Right ventricle myocardium inferior (tissue), 1 donor: ENCODE data around the gene URI1. TPM values are rescaled to one million over a fixed set of nuclear protein-coding genes. Genes with fewer than 3 reads are reported as not detected.

Source experiments
- ATAC-seq: fragments of 200-7000 bp; cut with Tn5 transposase; one replicate; pipeline ENCODE4 v1.9.1; 2020; ENCODE audit warnings: mild to moderate bottlenecking, moderate library complexity
- DNase-seq: peaks from one replicate; pipeline ENCODE4 v3.0.0; 2021; ENCODE audit errors: missing footprints
- intact Hi-C: fragments of 100-400 bp; cut with DNase I; formaldehyde crosslinking; loops from one replicate; pipeline ENCODE4 v1.11.0; 2022
- total RNA-seq: library from RNA; stranded (reverse); fragmentation: NEBNext Ultra II Directional; extraction: Animal tissue kit (Norgen Biotek cat#: 25700); gene quantifications from one replicate; pipeline ENCODE4 v1.2.1, GENCODE V29; 2021
- donor health status: DM: no; HTN: yes; CAD: no; lungs with severe emphysema.

The URI1 gene
- total RNA-seq, 1 donor from 2014 or later: 43.0 TPM

DNA sequence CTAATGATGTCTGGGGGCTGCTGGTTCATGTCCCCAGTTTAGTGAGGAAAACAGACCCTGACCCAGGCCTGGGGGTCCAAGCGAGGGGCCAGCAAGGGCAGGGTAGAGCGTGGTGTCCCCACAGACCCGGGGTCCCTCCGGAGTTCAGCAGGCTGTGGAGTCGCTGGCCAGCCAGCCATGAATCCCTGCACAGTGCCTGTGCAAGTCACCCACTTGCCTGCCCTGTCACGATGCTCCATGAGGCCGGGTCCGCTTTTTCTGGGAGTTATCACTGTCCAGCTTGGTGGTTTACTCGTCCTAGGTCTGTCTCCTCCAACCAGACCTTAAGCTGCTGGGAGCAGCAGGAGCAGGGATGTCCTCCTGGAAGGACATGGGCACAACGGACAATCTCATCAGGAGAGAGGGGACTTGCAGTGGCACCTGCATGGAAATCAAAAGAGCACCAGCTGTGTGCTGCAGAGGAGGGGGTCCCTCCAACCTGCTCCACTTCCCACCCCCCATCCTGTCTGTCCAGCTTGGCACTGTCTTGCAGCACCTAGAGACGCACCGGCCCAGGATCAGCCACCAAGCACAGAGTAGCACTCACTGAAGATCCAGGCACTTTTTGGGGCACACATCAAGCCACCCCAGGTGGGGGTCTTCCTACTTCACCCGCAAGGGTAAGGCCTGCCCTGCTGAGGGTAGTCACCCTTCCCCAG is 121.8 kb downstream of the URI1 start:
- intact Hi-C loops: no loop called here
- ATAC-seq: no peak
- DNase-seq: no peak

DNA sequence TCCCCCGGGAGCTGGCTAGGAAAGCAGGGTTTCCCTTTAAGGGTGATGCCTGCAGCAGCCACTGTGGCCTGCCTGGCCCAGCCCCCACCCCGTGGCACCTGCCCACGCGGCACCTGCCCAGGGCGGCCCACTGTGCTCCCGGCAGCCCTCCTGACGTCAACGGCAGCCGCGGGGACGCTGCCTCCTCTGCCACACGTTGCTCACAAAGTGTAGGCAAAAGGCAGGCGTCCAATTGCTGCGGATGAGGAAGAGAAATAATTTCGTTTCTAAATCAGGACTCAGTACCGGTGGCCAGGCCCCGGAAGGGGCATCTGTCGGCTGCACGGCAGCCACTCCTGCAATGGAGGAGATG is 122.3 kb downstream of the URI1 start:
- intact Hi-C loops: no loop called here
- ATAC-seq (no peak), DNase-seq (no peak)

DNA sequence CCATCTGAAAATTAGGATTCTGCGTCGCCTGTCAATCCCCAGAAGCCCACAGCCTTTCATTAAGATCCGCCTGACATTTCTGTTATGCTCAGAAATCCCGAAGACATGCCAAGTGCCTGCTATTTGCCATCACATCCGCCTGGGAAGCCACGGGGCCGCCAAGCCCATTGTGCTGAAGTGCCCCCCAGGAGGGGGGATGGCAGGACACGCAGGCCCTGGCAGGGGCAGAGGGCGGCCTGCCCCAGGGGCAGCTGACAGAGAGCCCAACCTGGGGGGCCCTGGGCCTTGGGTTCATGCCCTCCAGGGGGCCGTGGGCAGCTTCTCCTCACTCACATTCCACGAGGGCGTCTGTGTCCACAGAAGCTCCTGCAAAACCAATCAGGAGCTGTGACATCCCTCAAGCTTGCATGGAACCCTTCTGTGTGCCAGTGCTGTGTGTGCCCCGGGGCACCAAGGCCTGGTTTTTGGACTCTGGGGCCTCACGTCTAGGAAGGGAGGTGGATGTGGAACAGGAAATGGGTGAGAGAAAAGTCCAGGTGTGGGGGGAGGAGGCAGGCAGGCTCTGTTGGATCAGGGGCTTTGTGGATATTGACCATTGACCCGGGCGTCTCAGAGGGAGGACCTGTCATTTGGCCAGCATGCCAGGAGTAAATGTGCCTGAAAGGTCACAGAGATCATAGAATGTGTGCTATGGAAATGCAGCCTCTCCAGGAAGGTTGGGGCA is 122.9 kb downstream of the URI1 start:
- DNase-seq (no peak), ATAC-seq (no peak)
- intact Hi-C loops: no loop called here

DNA sequence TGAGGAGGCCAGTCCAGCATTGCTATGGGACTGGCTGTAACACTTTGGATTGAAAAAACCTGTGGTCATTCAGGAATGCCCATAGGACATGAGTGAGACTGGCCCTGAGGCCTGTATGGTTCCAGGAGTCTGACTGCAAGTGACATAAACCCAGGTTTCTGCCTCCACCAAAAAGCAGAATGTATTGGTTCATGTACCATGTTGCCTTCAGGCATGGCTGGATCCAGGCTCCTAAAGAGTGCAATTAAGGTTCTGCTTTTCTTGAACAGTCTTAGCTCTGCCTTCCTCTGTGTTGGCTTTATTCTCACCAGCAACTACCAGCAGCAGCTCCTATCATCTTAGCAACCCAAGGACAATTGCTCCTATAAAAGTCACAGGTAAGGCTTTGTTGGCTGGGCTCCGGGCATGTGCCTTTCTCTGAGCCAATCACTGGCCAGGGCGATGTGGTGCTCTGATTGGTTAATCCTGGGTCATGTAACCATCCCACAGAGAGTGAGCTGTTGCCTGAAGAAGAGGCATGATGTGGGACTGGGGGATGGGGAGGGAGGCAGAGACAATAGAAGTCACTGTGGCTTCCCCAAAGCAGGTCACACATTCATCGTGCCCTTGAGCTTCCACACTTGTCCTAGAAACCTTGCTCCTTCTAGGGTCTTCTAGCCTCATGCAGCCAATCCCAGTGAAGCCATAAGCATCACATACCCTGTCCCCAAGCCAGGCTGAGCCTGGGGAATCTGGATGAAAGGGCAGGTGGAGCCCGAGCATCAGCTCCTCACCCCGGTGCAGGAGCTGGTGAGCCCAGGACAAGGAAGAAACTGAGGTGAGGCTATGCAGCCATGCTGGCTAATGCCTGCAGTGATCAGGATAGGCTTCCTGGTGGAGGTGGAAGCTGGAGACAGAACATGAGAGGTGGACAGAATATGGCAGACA is 123.9 kb downstream of the URI1 start:
- intact Hi-C loops: no loop called here
- no peak for DNase-seq

More for the DNA sequence above, 123.9 kb downstream of the URI1 start:
- no peak for ATAC-seq

Other genes starting within 250 kb of the URI1 start
- 64.2 TPM for gene C19orf12, start 227.0 kb upstream of the URI1 start, total RNA-seq
- 3.1 TPM for gene CCNE1, start 130.2 kb upstream of the URI1 start, total RNA-seq